Fibroblast of gingiva (primary cell): ENCODE measurements around the gene GRIN3B.
"Not testable (repeated sequence)": the region's sequence is repeated elsewhere in the genome, so short reads cannot be mapped to it uniquely, and the experiment has no call there.

Experiments
- DNase-seq: peaks from one replicate; pipeline ENCODE4 v3.0.0-alpha.2; 2011; ENCODE audit warnings: low read depth

Gene GRIN3B

DNA sequence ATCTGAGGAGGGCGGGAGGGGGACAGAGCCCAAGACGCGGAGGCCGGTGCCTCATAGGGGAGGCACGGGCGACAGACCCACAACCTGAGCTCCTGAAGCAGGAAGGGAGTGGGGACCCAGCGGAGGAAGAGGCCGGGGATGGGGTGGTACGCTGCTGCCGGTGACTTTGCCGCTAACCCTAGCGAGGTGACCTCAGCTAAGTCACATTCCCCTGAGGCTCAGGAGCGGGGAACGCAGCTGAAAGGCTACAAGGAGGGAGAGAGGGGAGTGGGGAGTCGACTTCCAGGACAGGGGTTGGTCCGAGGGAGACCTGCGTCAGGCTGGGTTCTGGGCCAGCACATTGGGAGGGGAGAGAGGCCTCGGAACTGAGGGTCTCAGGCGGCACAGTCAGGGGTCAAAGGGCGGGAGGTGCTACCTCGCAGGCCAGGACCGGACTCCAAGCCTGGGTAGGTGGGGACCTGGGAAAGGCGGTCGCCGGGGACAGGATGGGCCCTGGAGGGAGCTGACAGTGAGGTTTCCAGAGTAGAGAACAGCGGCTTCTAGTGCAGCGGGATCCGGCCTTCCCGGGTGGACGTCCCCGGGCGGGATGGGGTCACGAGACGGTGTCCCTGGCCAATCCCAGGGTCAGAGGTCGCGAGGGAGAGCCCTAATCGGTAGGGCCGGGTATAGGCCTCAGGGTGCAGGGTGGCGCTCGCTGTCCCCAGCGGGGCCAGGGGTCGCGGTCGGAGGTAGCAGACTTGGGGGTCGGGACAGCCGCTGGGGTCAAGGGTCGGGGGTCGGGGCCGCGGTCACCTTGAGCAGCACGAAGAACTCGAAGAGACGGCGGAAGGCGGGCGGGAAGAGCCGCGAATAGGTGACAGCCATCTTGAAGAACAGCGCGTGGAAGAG is 20.0 kb downstream of the GRIN3B start:
- no peak for DNase-seq

DNA sequence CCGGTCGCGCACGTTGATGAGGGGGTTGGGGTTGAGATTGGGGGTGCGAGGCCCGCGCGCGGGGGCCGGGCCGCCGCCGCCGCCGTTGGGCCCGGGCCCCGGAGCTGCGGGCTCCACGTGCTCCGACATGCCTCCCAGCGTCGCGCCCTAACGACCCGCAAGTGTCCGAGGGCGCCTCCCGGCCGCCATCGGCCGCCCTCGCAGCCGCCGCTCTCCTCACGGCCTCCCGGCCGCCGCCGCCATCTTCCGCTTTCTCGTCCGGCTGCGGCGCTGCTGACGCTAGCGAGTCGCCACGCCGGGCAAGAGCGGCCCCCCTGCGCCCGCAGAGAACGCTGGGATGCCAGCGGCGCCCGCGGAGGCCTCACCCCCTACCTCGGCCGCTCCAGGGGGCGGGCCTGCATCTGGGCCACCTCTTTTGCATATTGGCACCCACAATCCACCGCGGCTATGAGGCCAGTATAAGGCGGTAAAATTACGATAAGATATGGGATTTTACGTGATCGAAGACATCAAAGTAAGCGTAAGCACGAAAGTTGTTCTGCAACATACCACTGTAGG is 20.7 kb downstream of the GRIN3B start, which contains the start of gene TMEM259:
TMEM259 (minus strand) TSS at position 256 of the 558 bp plus-strand sequence; CDS start at position 129, 127 bp downstream.
- peak; percentile 98 for DNase-seq

DNA sequence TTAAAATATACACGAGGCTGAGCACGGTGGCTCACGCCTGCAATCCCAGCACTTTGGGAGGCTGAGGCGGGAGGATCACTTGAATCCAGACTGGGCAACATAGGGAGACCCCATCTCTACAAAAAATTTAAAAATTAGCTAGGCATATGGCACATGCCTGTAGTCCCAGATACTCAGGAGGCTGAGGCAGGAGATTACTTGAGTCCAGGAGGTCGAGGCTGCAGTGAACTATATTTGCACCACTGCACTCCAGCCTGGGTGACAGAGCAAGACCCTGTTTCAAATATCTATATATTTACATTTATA is 23.6 kb downstream of the GRIN3B start:
- DNase-seq = not testable (repeated sequence)

DNA sequence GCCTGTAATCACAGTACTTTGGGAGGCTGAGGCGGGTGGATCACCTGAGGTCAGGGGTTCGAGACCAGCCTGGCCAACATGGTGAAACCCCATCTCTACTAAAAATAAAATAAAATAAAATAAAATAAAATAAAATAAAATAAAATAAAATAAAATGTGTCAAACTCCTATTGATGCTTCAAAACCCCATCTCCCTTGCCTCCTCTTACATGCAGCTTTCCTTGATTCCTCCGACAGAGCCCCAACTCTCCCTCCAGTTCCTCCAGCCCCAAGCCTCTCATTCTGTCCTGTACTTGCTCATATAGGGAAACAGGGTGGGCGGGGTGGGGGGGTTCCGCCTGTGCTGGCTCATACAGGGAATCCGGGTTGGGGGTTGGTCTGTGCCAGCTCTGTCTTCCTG is 24.9 kb downstream of the GRIN3B start:
- not testable (repeated sequence) for DNase-seq

DNA sequence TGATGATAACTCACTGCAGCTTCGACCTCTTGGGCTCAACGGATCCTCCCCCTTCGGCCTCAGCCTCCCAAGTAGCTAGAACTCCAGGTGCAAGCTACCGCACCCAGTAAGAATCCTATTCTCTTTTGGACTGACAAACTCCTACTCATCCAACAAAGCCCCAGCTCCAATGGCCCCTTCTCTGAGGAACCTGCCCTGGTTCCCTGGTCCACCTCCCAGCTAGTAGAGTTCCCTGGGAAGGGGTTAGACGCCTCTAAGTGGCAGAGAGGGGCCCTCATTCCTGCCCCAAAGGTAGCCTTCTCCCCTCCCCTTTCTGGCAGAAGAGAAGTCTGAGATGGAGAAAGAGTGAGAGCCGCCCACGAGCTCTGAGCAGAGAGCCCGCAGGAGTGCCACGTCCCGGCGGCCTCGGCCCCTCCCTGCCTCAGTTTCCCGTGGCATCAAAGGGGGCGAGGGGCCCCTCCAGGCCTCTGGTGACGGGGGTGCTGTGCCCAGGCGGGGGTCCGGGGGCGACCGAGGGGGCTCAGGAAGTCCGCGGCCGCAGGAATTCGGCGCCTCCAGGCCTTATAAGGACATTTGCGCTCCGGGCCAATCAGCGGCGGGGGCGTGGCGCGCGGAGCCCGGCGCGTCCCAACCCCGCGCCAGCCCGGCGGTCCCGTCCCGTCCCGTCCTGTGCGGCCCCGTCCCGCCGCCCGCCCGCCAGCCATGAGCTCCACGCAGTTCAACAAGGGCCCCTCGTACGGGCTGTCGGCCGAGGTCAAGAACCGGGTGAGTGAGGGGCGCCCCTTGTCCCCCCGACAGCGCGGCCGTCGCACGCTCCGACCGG is 26.0 kb downstream of the GRIN3B start, which contains the start of gene CNN2:
CNN2 (plus strand) TSS at position 649 of the 823 bp plus-strand sequence; CDS start at position 703, 54 bp downstream.
- DNase-seq = peak; percentile 73

DNA sequence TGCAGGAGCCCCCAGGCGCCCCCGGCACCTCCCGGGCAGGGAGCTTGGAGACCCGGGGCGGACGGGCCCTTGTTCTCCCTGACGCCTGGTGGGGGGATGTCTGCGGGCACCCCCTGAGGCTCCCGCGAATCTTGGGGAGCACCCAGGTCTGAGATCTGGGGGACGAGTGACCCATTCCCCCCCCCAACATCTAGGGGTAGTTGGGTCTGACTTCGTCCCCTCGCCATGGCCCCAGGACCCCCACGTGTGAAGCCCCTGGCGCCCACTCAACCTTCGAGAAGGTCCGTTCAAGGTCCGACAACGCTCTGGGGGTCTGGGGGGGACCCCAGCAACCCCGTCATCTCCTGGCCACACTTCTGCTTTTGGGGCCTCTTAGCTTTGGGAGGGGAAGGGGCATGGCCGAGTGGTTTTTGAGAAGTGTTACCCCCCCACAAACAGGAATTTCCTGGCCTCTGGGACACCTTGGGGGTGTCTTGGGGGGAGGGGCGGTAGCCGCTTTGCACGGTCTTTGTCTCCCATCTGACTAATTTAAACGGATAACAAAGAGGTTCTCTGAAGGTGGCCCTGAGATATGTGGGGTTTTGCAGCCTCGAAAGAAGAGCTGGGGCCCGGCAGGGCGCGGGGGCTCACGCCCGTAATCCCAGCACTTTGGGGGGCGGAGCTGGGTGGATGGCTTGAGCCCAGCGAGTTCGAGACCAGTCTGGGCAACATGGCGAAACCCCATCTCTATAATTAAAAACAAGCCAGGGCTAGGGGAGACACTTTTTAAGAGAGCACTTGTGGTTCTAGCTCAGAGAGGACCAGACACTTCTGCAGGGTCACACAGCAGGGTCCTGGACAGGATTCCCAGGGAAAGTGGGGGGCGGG is 26.8 kb downstream of the GRIN3B start:
- DNase-seq = peak; percentile 35

DNA sequence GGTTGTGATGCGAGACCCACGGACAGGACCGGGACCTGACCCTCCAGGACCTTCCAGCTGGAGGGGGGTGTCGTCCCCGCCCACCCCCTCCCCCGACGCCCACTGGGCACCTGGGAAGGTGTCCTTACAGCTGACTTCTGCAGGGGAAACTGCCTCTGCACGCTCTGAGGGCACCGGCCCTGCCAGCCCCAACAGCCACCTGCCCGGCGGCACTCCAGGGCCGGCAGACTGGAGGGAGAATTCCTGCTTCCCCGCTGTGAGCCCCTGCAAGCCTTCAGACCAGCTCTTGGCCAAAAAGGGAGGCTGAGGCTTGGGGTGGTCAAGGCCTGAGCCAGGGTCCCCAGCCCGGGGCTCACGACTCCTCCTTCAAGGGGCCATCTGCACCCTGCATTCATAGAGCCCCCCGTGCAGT is 27.4 kb downstream of the GRIN3B start:
- no peak for DNase-seq

DNA sequence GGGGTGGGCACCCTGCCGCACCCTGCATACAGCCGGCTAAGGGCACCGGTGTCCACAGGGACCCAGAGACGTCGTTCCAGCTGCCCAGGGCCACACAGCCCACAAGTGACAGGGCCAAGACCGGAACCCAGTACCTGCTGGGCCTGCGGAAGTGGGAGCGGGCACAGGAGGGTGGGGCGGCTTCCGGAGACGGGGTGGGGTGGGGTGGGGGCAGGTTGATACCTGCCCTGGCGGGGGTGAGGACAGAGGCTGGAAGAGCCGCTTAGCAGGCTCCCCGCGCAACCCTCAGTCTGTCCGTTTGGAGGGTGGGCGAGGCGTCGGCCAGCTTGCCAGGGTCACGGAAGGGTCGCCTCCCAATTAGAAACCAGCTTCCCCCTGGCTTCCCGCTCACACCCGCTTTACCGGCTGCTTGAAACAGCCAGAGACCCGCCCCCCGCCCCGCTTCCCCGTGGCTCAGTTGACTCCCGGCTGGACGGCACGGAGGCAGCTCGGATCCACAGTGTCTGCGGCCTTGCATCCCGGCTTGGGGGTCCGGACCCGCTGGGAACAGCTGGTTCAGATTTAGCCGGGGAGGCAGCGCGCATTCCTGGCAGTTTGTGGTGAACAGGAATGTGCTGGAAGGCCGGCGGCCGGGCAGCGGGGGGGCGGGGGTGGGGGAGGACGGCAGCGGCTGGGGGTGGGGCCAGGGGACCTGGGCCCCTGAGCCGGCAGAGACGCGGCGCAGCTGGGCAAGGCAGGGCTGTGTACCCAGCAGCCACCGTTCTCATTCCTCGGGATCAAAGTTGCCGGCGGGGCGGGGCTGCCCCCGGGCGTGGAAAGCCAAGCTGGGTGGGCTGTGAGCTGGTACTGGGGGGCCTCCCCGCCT is 28.1 kb downstream of the GRIN3B start:
- DNase-seq = peak; percentile 97

DNA sequence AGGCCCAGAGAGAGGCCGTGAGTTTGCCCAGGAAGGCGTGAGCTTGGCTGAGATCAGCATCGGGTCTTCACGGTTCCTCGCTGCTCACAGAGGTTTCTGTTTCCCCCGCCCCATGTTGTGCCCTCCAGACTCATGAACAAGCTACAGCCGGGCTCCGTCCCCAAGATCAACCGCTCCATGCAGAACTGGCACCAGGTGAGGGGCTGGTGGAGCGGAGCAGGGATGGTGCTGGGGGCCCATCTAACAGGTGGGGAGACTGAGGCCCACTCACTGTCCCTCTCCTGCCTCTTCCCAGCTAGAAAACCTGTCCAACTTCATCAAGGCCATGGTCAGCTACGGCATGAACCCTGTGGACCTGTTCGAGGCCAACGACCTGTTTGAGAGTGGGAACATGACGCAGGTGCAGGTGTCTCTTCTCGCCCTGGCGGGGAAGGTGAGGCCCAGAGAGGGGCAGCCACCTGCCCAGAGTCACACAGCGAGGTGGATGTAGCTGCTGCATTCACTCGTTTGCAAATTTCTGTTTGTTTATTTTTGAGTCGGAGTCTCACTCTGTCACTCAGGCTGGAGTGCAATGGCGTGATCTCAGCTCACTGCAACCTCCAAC is 32.1 kb downstream of the GRIN3B start:
- no peak for DNase-seq

DNA sequence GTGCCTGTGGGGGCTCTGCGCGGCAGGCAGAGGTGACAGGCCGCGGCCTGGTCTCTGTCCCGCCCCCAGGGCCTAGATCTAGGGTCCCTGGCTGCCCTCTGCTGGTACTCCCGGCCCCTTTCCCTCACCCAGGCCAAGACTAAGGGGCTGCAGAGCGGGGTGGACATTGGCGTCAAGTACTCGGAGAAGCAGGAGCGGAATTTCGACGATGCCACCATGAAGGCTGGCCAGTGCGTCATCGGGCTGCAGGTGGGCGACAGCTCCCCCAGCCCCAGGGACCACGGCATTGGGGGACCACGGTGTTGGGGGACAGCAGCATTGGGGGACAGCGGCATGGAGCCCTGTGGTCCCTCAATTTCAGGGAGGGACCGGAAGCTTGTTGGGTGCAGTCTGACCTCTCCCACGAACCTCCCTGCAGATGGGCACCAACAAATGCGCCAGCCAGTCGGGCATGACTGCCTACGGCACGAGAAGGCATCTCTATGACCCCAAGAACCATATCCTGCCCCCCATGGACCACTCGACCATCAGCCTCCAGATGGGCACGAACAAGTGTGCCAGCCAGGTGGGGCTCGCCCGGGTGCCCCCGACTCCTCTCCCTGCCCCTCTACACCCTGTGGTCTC is 35.9 kb downstream of the GRIN3B start:
- DNase-seq = no peak

DNA sequence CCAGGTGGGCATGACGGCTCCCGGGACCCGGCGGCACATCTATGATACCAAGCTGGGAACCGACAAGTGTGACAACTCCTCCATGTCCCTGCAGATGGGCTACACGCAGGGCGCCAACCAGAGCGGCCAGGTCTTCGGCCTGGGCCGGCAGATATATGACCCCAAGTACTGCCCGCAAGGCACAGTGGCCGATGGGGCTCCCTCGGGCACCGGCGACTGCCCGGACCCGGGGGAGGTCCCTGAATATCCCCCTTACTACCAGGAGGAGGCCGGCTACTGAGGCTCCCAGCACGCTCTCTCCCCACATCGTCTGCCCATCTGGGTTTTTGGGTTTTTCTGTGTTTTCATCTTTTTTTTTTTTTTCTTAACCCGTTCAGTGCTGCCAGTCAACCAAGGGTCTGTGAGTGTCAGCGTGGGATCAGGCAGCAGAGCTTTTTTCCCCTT is 37.4 kb downstream of the GRIN3B start:
- DNase-seq = no peak

DNA sequence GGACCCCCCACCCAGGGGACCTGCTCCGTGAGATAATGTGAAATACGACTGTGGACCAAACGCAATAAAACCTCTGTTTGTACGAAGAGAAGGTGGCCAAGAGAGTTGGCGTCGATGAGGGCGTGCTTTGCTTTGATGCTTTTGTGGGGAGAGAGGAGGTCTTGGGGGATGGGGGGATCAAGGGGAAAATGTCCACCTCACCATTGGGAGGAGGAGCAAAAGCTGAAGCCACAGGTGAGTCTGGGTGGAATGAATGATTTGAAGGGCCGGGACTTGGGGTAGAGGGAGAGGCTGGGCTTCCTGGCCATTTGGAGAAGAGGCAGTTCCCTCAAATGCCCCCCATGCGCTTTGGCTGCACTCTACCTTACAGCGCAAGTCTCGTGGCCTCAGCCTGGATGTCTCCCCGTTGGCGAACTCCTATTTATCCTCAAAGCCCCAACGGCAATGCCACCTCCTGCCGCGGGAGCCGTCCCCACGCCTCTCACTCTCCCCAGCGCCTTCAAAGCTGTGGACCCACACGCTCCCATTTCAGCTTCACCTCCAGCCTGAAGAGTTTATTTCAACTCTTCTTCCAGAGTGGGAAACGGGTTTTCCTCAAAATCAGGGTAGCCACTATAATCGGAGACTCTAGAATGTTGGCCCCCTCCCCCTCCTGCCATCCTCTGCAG is 38.9 kb downstream of the GRIN3B start:
- DNase-seq = peak; percentile 37

DNA sequence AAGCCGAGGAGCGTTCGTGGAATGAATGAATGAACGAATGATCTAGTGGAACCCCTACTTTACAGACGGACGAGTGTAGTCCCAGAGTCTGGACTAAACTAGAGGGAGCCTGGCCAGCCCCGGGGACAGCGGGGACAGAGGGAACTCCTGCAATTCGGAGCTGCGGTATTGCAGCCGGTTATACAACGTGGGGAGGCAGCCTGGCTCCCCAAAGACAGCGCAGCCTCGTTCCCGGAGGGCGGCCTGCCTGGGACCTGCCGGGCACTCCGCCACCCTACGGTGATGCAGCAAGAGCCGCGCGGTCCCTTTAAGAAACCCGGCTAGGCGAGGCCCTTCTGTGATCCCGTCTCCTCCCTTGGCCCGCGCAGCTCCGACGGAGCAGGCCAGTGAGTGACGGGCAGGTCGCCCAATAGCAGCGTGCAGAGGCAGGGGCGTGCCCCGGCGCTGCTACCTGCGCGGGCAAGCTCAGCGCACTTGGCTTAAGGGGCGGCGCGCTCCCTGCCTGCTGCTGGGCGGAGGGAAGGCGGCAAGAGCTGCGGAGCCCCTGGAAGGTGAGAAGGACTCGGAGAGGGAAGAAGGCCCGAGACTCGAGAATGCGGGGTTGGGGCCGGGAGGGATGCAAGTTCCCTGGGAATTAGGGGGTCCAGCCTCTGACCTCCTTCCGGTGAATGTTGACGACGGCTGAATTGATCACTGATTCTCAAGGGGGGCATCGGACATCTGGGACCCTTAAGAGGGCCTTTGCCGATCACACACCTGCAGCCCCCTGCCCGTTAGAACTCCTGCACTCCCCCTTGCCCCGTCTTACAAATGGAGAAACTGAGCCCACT is 39.6 kb downstream of the GRIN3B start, which contains the start of gene ABCA7:
ABCA7 (plus strand) TSS at position 462 of the 830 bp plus-strand sequence. CDS start 1,255 bp downstream, outside the sequence.
- DNase-seq = peak; percentile 97

DNA sequence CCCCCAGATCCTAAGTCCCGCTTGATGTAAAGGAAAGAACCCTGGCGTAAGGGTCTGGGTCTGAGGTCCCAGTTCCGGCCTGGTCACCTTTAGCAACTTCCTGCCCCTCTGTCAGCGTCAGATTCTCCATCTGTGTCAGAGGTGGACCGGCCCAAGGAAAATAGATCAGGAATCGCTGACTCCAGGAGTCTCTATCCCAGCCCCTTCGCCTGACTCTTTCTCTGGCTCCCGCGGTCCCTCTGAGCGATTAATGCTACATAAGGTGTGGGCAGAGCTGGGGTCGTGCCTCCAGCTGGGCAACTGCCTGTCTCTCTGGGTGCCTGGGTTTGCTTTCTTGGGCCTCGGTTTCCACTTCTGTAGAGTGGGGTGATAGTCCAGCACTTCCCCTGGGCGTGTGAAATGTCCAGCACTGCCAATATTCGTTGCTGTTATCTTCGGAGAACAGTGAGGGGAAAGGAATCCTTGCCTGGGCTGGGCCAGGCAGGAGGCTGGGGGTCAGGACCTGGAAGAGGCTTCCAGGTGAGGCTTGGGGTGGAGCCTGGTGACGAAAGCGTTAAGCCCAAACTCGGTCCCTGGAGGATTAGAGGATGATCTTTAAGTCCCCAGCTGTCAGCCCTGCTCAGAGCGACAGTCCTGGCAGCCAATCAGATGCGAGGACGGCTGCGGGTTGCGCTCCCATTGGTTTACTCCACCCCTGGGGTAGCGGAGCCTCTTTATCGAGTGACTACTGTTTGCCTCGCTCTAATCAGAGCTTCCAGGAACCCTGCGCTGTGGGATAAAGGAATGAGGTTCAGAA is 40.5 kb downstream of the GRIN3B start:
- peak; percentile 97 for DNase-seq

DNA sequence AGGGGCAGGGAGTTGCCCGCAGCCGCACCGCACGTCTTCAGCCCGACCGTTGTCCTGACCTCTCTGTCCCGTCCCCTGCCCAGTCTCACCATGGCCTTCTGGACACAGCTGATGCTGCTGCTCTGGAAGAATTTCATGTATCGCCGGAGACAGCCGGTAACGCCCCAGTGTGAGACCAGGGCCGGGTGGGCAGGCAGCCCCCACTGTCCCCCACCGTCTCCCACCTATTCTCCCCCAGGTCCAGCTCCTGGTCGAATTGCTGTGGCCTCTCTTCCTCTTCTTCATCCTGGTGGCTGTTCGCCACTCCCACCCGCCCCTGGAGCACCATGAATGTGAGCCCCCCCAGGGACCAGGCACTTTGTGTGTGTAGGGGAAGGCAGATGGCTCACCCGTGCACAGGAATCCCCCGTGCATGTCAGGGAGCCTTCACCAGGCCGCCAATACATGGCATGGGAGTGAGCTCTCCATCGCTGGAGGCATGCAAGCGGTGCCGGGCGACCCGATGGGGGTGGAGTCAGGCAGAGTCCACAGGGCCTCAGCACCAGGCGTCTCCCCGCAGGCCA is 41.1 kb downstream of the GRIN3B start:
- no peak for DNase-seq

DNA sequence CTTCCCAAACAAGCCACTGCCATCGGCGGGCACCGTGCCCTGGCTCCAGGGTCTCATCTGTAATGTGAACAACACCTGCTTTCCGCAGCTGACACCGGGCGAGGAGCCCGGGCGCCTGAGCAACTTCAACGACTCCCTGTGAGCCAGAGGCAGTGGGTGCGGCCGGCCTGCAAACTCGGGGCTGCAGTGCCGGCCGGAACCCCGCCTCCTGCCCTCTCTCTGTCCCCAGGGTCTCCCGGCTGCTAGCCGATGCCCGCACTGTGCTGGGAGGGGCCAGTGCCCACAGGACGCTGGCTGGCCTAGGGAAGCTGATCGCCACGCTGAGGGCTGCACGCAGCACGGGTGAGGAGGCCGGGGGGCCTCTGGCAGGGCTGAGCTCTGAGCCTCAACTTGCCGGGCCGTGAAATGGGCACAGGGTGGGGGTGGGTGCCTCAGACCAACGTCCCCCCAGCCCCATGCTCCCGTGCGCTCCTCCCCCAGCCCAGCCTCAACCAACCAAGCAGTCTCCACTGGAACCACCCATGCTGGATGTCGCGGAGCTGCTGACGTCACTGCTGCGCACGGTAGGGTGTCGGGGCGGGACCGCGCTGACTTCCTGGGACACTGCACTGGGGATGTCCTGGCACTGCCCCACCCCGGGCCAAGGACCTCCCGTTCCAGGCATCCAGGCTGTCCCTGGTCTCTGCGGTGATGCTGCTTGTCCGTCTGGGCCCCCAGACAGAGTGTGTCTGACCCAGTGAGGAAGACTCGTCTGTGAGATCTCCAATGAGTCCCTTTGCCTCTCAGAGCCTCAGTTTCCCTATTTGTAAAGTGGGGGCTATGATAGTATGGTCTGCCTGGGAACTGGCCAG is 41.8 kb downstream of the GRIN3B start:
- DNase-seq = peak; percentile 36
